Glutamatergic neuron (in vitro differentiated cells): ENCODE data around the gene PRKG1. TPM values are rescaled to one million over a fixed set of nuclear protein-coding genes. Genes with fewer than 3 reads are reported as not detected.

Source experiments
- DNase-seq: peaks from one replicate; pipeline ENCODE4 v3.0.0; 2022
- H3K27ac Mint-ChIP-seq: one replicate; pipeline ENCODE4 v1.8.0; 2020; ENCODE audit warnings: mild to moderate bottlenecking, mixed read lengths, inconsistent platforms; ENCODE audit not compliant: unreplicated experiment
- H3K27me3 Mint-ChIP-seq: one replicate; pipeline ENCODE4 v1.8.0; 2020; ENCODE audit warnings: mild to moderate bottlenecking, moderate library complexity, mixed read lengths, inconsistent platforms; ENCODE audit not compliant: unreplicated experiment
- H3K36me3 Mint-ChIP-seq: one replicate; pipeline ENCODE4 v1.8.0; 2020; ENCODE audit warnings: mild to moderate bottlenecking, mixed read lengths, inconsistent platforms; ENCODE audit not compliant: unreplicated experiment
- H3K4me1 Mint-ChIP-seq: one replicate; pipeline ENCODE4 v1.8.0; 2020; ENCODE audit warnings: mild to moderate bottlenecking, low read depth, mixed read lengths, inconsistent platforms; ENCODE audit not compliant: unreplicated experiment
- H3K4me3 Mint-ChIP-seq: one replicate; pipeline ENCODE4 v1.8.0; 2020; ENCODE audit warnings: mild to moderate bottlenecking, mixed read lengths, inconsistent platforms; ENCODE audit not compliant: unreplicated experiment
- H3K9me3 Mint-ChIP-seq: one replicate; pipeline ENCODE4 v1.8.0; 2020; ENCODE audit warnings: mild to moderate bottlenecking, moderate library complexity, mixed read lengths, inconsistent platforms; ENCODE audit not compliant: unreplicated experiment
- total RNA-seq: library from RNA; stranded (reverse); fragmentation: NEBNext Ultra II Directional; extraction: Animal tissue kit (Norgen Biotek cat#: 25700); gene quantifications from one replicate; pipeline ENCODE4 v1.2.1, GENCODE V29; 2021; ENCODE audit not compliant: unreplicated experiment
- TF ChIP-seq, protein P1 (sequence below): fragments of 200-600 bp; sonication (generic); IDR thresholded peaks from one replicate; pipeline ENCODE4 v1.5.0; 2021; ENCODE audit not compliant: partially characterized antibody, unreplicated experiment

The PRKG1 gene
- total RNA-seq, 1 donor from 2014 or later: 52.7 TPM

DNA sequence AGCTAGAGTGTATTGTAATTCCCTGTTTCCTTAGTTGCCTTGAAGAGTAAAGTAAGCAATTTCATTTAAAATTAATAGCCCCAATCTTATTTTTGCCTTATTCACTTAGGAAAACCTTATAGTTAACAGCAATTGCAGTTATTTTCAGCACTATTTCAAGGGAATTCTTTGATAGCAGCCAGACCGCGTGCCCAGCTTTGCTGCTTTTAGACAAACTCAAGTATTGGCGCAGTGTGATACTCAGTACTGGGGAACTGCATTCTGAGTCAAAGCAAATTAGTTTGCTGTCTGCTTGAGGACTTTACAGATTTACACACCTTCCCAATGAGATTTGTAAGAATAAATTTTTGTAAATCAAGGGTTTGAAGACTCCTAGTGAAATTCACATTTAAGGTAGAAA, 21.2 kb downstream of the PRKG1 start:
- TF ChIP-seq, protein P1, sequence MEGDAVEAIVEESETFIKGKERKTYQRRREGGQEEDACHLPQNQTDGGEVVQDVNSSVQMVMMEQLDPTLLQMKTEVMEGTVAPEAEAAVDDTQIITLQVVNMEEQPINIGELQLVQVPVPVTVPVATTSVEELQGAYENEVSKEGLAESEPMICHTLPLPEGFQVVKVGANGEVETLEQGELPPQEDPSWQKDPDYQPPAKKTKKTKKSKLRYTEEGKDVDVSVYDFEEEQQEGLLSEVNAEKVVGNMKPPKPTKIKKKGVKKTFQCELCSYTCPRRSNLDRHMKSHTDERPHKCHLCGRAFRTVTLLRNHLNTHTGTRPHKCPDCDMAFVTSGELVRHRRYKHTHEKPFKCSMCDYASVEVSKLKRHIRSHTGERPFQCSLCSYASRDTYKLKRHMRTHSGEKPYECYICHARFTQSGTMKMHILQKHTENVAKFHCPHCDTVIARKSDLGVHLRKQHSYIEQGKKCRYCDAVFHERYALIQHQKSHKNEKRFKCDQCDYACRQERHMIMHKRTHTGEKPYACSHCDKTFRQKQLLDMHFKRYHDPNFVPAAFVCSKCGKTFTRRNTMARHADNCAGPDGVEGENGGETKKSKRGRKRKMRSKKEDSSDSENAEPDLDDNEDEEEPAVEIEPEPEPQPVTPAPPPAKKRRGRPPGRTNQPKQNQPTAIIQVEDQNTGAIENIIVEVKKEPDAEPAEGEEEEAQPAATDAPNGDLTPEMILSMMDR: no peak
- no peak overlapping the region for H3K27ac Mint-ChIP-seq
- no peak for DNase-seq
- H3K27me3 Mint-ChIP-seq: no peaks in the 10 kb centered on the region
- no peak overlapping the region for H3K4me3 Mint-ChIP-seq
- H3K9me3 Mint-ChIP-seq: peaks cover 3% of the 10 kb centered on the region
- H3K36me3 Mint-ChIP-seq: peaks cover 4% of the 10 kb centered on the region
- no peaks in the 10 kb centered on the region for H3K4me1 Mint-ChIP-seq

DNA sequence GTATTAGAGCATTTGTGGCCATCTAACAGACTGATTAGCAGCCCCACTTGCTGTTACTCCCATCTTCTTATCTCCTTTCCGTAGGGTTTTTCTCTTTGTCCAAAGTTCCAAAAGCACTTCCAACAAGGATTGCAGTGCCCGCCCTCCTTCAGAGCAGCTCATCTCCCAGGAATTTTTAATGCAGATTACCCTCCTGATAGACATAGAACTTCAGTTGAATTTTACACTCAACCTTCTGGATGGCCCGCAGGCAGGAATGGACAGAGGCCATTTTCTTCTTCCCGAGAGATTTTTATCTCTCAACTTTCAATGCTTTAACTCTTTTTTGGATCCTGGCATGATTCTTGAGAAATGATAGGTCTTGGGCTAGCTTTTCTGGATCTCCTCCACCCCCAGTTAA, 23.3 kb downstream of the PRKG1 start:
- TF ChIP-seq, protein P1: no peak
- Mint-ChIP-seq H3K4me3 (no peak overlapping the region), H3K27me3 (peaks cover 1% of the 10 kb centered on the region), H3K9me3 (peaks cover 3% of the 10 kb centered on the region), H3K27ac (no peak overlapping the region), H3K4me1 (no peaks in the 10 kb centered on the region), H3K36me3 (peaks cover 4% of the 10 kb centered on the region)
- no peak for DNase-seq

DNA sequence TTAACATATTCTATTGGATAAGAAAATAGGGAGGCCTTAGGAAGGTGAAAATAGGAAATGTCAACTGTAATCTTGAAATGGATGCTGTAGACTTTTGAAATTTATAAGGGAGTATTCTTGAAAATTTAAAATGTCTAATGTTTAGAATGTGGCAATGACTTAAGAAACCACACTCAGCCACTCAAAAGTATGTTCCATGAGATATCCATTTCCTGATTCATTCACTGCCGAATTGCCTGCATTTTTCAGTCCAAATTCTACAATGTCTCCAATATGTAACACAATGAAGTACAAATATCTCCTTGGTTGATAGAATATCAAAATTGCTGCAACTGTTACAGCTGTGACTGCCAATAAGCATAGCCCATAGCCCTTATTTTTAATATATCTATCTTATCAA, 25.9 kb downstream of the PRKG1 start:
- no peak overlapping the region for H3K27ac Mint-ChIP-seq
- H3K4me1 Mint-ChIP-seq: no peaks in the 10 kb centered on the region
- no peak for DNase-seq
- H3K4me3 Mint-ChIP-seq: no peak overlapping the region
- H3K36me3 Mint-ChIP-seq: peaks cover 4% of the 10 kb centered on the region
- H3K27me3 Mint-ChIP-seq: peaks cover 1% of the 10 kb centered on the region
- TF ChIP-seq, protein P1: no peak
- peaks cover 3% of the 10 kb centered on the region for H3K9me3 Mint-ChIP-seq

DNA sequence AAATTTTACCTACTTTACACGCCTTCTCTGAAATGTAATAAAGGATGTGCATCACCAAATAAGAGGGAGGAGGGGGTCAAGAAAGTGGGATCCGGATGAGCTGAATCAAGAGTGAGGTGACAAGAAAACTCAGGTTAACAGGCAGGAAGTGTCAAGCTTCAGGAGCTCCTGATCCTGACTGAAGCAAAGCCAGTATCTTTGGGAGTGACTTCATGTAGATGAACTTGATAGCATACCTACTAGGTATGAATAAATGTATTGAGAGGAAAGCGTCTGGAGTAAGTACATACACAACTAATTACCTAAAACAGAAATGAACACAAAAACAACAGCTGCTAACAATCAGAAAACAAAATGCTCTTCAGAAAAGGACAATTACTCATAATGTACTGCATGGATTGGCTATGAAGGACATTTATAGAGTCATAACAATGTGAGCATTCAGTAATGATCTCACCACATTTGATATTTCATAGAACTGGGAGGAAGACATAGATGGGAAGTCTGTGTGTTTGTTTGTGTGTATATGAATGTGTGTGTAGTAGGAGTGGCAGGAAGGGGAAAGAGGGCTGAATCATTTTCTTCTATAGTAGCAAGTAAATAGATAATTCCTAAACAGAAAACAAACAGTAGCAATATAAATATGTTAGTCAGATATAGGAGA, 29.4 kb downstream of the PRKG1 start:
- Mint-ChIP-seq H3K4me3 (no peak overlapping the region), H3K9me3 (peaks cover 3% of the 10 kb centered on the region), H3K27me3 (peaks cover 1% of the 10 kb centered on the region), H3K27ac (no peak overlapping the region), H3K36me3 (no peaks in the 10 kb centered on the region), H3K4me1 (no peaks in the 10 kb centered on the region)
- DNase-seq: no peak
- TF ChIP-seq, protein P1: no peak

DNA sequence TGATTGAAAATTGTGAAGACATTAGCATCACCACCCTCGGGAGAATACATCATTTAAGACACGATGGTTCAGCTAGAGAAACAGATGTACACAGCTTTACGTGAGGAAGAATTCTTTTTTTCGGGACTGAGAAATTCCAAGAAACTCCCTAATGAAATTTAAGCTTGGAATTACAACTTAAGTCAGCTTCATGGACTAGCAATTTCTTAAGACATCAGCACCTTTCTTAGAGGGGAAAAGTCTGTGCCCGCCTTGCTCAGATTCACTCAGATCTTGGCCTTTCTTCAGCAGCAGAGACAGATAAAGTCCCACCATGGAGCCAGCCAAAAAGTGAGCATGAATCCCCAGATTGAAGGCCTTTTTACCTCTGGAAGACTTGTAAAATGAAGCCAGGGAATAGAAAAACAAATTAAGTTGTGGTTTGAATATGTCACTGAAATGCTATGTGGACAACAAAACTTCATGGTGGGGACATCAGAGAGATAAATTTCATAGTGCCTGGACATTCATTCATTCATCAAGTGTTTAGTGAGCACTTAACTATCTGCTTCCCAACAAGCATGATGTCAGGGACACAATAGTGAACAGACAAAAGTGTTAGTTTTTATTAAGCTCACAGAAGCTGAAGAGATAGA, 32.1 kb downstream of the PRKG1 start:
- no peak overlapping the region for H3K27ac Mint-ChIP-seq
- H3K36me3 Mint-ChIP-seq: no peaks in the 10 kb centered on the region
- DNase-seq: no peak
- peaks cover 3% of the 10 kb centered on the region for H3K9me3 Mint-ChIP-seq
- H3K4me1 Mint-ChIP-seq: no peaks in the 10 kb centered on the region
- TF ChIP-seq, protein P1: no peak
- H3K27me3 Mint-ChIP-seq: no peaks in the 10 kb centered on the region
- no peak overlapping the region for H3K4me3 Mint-ChIP-seq
